NB4 (cell line): ENCODE measurements around the gene MTHFD1L.

Source experiments
- CTCF ChIP-seq: IDR thresholded peaks from one replicate; pipeline ENCODE4 v1.5.1; 2012; ENCODE audit warnings: low read depth, low read length
- MAX ChIP-seq: IDR thresholded peaks from 2 replicates; pipeline ENCODE4 v1.6.1; 2011; ENCODE audit warnings: low read depth, low read length
- POLR2A ChIP-seq: IDR thresholded peaks from 2 replicates; pipeline ENCODE4 v1.6.1; 2011; ENCODE audit warnings: mild to moderate bottlenecking; ENCODE audit not compliant: insufficient read length; ENCODE audit errors: extremely low read depth

- TF ChIP-seq CTCF (no peak), MAX (no peak), POLR2A (no peak)
These were observed 243.0 kb downstream of the MTHFD1L start for GRCh38 chr6:151108548-151108947.
